K562 (cell line): ENCODE measurements around the gene ALOXE3. TPM values are rescaled to one million over a fixed set of nuclear protein-coding genes. Genes with fewer than 3 reads are reported as not detected.

Experiments used
- ARID2 ChIP-seq: fragments of 450-650 bp; IDR thresholded peaks from 2 replicates; pipeline ENCODE4 v1.6.1; 2017; ENCODE audit warnings: antibody characterized with exemption, mild to moderate bottlenecking
- CEBPB ChIP-seq: fragments of 450-650 bp; IDR thresholded peaks from 2 replicates; pipeline ENCODE4 v1.6.1; 2016; ENCODE audit warnings: missing genetic modification characterization, missing compliant biosample characterization
- CHD2 ChIP-seq: IDR thresholded peaks from 2 replicates; pipeline ENCODE4 v1.6.1; 2011; ENCODE audit warnings: low read depth, low read length
- ESRRA ChIP-seq: fragments of 450-650 bp; IDR thresholded peaks from 2 replicates; pipeline ENCODE4 v1.6.1; 2014; ENCODE audit warnings: low read depth, mild to moderate bottlenecking, moderate library complexity, borderline replicate concordance
- ETV6 ChIP-seq, 3 experiments: fragments of 150-350 bp in 1 of 3; sonication (generic) in 1 of 3; formaldehyde crosslinking in 1 of 3; IDR thresholded peaks; 2 replicates each; pipeline versions ENCODE4 v1.6.1 to v1.8.0; 2014 to 2022; ENCODE audit warnings: borderline replicate concordance in 2 of 3, low read depth in 2 of 3, antibody characterized with exemption in 1 of 3, low read length in 1 of 3, mild to moderate bottlenecking in 1 of 3, missing genetic modification reagents in 1 of 3
- LARP7 ChIP-seq: fragments of 450-650 bp; IDR thresholded peaks from 2 replicates; pipeline ENCODE4 v1.6.1; 2016
- NFYB ChIP-seq: IDR thresholded peaks from 2 replicates; pipeline ENCODE4 v1.6.1; 2011; ENCODE audit warnings: mild to moderate bottlenecking, moderate library complexity; ENCODE audit not compliant: insufficient read length; ENCODE audit errors: extremely low read depth
- RUNX1 ChIP-seq: sonication (generic); IDR thresholded peaks from 2 replicates; pipeline ENCODE4 v1.6.1; 2016; ENCODE audit warnings: antibody characterized with exemption, low read depth
- SMARCE1 ChIP-seq: fragments of 450-650 bp; IDR thresholded peaks from 2 replicates; pipeline ENCODE4 v1.7.1; 2016; ENCODE audit warnings: mild to moderate bottlenecking
- TBP ChIP-seq: optimal IDR thresholded peaks from 2 replicates; pipeline ENCODE3; 2011; ENCODE audit warnings: low read depth, low read length, improper control_type of control experiment
- TEAD4 ChIP-seq, 2 experiments: sonication (generic) in 1 of 2; formaldehyde crosslinking in 1 of 2; IDR thresholded peaks; 2 replicates each; pipeline versions ENCODE4 v1.6.1 to v1.8.0; 2012 to 2022; ENCODE audit warnings: borderline replicate concordance in 1 of 2, inconsistent platforms in 1 of 2, low read length in 1 of 2, mild to moderate bottlenecking in 1 of 2, missing genetic modification reagents in 1 of 2
- XRCC5 ChIP-seq: fragments of 200-400 bp; formaldehyde crosslinking; IDR thresholded peaks from 2 replicates; pipeline ENCODE4 v1.6.1; 2017; ENCODE audit warnings: low read depth, mild to moderate bottlenecking, low read length
- ZNF41 ChIP-seq: fragments of 250-450 bp; sonication (Bioruptor Pico); conservative IDR thresholded peaks from 2 replicates; pipeline ENCODE4 v1.4.0; 2020; ENCODE audit warnings: mild to moderate bottlenecking
- polyA plus RNA-seq, 8 experiments: library from polyadenylated mRNA; depleted of rRNA in 4 of 8; stranded (reverse) in 5 of 8; unstranded in 3 of 8; fragments of >200 nt; fragmentation: Nextera tagmentation in 2 of 8; fragmentation: Illumina TruSeq in 1 of 8; extraction: Ambion mirVana in 2 of 8; extraction: Trizol in 1 of 8; gene quantifications; 2 replicates each; pipeline versions ENCODE4 v1.2.1 to v1.2.3, GENCODE V29; 2011 to 2014; ENCODE audit warnings: inconsistent platforms in 1 of 8, missing spikeins in 1 of 8
- total RNA-seq, 7 experiments: library from RNA; depleted of rRNA in 6 of 7; stranded (reverse); fragments of >200 nt in 6 of 7; fragmentation: Illumina TruSeq in 2 of 7; extraction: Trizol in 2 of 7; gene quantifications; 2 replicates each; pipeline versions ENCODE4 v1.2.1 to v1.2.3, GENCODE V29; 2011 to 2021; ENCODE audit warnings: low replicate concordance in 1 of 7
- TF ChIP-seq, protein P1 (sequence below): fragments of 450-650 bp; formaldehyde crosslinking; IDR thresholded peaks from 2 replicates; pipeline ENCODE4 v1.4.0; 2022; ENCODE audit warnings: missing genetic modification characterization
- TF ChIP-seq, protein P2 (sequence below): fragments of 250-450 bp; sonication (Bioruptor Pico); IDR thresholded peaks from 2 replicates; pipeline ENCODE4 v1.8.0; 2021; ENCODE audit warnings: mild to moderate bottlenecking, moderate library complexity
- TF ChIP-seq, protein P3 (sequence below): sonication (generic); formaldehyde crosslinking; IDR thresholded peaks from 2 replicates; pipeline ENCODE4 v1.8.1; 2023; ENCODE audit warnings: mild to moderate bottlenecking, missing genetic modification reagents
- TF ChIP-seq, protein P4 (sequence below): fragments of 450-650 bp; IDR thresholded peaks from 2 replicates; pipeline ENCODE4 v1.7.0; 2016; ENCODE audit warnings: borderline replicate concordance
- TF ChIP-seq, protein P5 (sequence below), 2 experiments: fragments of 150-350 bp in 1 of 2; IDR thresholded peaks; 2 replicates each; pipeline ENCODE4 v1.6.1; 2012 to 2016; ENCODE audit warnings: low read depth in 2 of 2, low read length in 2 of 2, mild to moderate bottlenecking in 1 of 2, moderate library complexity in 1 of 2

The ALOXE3 gene
- total and polyA plus RNA-seq, 9 of the 15 experiments (the other 6 are each of a cell fraction or from before 2014, with no cell fraction given), result 0.04 TPM; not detected in 8

DNA sequence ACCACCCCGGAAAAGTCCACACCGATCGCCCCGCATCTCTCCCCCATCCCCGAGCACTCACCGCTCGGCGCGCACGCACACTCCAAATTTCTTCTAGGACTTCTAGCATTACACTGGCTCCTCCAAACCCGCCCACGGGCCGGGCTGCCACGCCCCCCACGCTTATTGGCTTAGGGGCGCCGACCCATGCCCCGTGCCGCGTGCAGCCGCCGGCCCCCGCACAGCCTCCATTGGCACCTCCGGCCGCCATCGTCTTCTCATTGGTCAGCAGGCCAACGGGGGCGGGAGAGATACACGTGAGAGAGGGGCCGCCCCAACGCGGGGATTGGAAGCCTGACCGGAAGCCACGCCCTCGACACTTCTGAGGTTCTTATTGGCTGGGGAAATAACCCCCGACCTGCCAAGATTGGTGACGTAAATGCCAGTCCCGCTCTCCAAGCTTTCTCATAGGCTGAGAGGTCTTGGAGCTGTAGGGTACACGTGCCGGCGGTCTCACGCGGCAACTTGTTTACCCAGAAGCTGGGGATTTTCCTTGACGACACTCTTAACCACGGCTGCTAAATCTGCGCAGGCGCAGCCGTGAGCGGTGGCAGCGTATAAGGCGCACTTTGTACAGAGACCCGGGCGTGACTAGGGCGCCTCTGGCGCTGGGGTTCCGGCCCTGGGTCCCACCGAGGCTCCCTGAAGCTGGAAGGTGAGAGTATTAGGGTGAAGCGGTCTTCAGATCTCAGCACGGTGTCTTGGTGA, 38.1 kb upstream of the ALOXE3 start (continued):
- TF ChIP-seq, protein P1, sequence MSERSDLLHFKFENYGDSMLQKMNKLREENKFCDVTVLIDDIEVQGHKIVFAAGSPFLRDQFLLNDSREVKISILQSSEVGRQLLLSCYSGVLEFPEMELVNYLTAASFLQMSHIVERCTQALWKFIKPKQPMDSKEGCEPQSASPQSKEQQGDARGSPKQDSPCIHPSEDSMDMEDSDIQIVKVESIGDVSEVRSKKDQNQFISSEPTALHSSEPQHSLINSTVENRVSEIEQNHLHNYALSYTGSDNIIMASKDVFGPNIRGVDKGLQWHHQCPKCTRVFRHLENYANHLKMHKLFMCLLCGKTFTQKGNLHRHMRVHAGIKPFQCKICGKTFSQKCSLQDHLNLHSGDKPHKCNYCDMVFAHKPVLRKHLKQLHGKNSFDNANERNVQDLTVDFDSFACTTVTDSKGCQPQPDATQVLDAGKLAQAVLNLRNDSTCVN, result no peak
- TF ChIP-seq XRCC5, result no peak
- TF ChIP-seq NFYB, result peak; percentile 96
- no peak for TF ChIP-seq TEAD4 (IDR thresholded peaks at IDR 0.05; ENCODE audit: low read length)
- TF ChIP-seq TEAD4 (CRISPR knock-in tag; IDR thresholded peaks at IDR 0.05; ENCODE audit: borderline replicate concordance), result no peak
- TF ChIP-seq, protein P2, sequence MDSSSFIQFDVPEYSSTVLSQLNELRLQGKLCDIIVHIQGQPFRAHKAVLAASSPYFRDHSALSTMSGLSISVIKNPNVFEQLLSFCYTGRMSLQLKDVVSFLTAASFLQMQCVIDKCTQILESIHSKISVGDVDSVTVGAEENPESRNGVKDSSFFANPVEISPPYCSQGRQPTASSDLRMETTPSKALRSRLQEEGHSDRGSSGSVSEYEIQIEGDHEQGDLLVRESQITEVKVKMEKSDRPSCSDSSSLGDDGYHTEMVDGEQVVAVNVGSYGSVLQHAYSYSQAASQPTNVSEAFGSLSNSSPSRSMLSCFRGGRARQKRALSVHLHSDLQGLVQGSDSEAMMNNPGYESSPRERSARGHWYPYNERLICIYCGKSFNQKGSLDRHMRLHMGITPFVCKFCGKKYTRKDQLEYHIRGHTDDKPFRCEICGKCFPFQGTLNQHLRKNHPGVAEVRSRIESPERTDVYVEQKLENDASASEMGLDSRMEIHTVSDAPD, result no peak
- 0 out of 2 replicates have a peak, but pooled peaks have one; percentile 43 for TF ChIP-seq SMARCE1
- no peak for TF ChIP-seq RUNX1
- TF ChIP-seq, protein P3, sequence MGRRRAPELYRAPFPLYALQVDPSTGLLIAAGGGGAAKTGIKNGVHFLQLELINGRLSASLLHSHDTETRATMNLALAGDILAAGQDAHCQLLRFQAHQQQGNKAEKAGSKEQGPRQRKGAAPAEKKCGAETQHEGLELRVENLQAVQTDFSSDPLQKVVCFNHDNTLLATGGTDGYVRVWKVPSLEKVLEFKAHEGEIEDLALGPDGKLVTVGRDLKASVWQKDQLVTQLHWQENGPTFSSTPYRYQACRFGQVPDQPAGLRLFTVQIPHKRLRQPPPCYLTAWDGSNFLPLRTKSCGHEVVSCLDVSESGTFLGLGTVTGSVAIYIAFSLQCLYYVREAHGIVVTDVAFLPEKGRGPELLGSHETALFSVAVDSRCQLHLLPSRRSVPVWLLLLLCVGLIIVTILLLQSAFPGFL (CRISPR knock-in tag), result no peak
- peak; percentile 83 for TF ChIP-seq CHD2
- TF ChIP-seq LARP7, result no peak
- TF ChIP-seq, protein P4, sequence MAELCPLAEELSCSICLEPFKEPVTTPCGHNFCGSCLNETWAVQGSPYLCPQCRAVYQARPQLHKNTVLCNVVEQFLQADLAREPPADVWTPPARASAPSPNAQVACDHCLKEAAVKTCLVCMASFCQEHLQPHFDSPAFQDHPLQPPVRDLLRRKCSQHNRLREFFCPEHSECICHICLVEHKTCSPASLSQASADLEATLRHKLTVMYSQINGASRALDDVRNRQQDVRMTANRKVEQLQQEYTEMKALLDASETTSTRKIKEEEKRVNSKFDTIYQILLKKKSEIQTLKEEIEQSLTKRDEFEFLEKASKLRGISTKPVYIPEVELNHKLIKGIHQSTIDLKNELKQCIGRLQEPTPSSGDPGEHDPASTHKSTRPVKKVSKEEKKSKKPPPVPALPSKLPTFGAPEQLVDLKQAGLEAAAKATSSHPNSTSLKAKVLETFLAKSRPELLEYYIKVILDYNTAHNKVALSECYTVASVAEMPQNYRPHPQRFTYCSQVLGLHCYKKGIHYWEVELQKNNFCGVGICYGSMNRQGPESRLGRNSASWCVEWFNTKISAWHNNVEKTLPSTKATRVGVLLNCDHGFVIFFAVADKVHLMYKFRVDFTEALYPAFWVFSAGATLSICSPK, result no peak
- TF ChIP-seq, protein P5, sequence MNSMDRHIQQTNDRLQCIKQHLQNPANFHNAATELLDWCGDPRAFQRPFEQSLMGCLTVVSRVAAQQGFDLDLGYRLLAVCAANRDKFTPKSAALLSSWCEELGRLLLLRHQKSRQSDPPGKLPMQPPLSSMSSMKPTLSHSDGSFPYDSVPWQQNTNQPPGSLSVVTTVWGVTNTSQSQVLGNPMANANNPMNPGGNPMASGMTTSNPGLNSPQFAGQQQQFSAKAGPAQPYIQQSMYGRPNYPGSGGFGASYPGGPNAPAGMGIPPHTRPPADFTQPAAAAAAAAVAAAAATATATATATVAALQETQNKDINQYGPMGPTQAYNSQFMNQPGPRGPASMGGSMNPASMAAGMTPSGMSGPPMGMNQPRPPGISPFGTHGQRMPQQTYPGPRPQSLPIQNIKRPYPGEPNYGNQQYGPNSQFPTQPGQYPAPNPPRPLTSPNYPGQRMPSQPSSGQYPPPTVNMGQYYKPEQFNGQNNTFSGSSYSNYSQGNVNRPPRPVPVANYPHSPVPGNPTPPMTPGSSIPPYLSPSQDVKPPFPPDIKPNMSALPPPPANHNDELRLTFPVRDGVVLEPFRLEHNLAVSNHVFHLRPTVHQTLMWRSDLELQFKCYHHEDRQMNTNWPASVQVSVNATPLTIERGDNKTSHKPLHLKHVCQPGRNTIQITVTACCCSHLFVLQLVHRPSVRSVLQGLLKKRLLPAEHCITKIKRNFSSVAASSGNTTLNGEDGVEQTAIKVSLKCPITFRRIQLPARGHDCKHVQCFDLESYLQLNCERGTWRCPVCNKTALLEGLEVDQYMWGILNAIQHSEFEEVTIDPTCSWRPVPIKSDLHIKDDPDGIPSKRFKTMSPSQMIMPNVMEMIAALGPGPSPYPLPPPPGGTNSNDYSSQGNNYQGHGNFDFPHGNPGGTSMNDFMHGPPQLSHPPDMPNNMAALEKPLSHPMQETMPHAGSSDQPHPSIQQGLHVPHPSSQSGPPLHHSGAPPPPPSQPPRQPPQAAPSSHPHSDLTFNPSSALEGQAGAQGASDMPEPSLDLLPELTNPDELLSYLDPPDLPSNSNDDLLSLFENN (IDR thresholded peaks at IDR 0.05; ENCODE audit: low read depth in 2 of 2, low read length in 2 of 2), result no peak
- no peak for TF ChIP-seq ETV6 (IDR thresholded peaks at IDR 0.05; ENCODE audit: borderline replicate concordance in 1 of 2, low read depth in 2 of 2, low read length in 1 of 2)
- TF ChIP-seq ETV6 (CRISPR knock-in tag; IDR thresholded peaks at IDR 0.05; ENCODE audit: borderline replicate concordance), result no peak
- no peak for TF ChIP-seq ESRRA
- TF ChIP-seq ZNF41 (CRISPR knock-in tag), result no peak
- peak; percentile 73 for TF ChIP-seq TBP
- TF ChIP-seq CEBPB (tag), result no peak
- TF ChIP-seq ARID2, result no peak
